Measurements from ENCODE around the gene C1QB. TPM values are rescaled to one million over a fixed set of nuclear protein-coding genes. Genes with fewer than 3 reads are reported as not detected.

Gene C1QB
- total RNA-seq, 1 experiment from 2014 or later, result not detected

GRCh38 chr1:22658385-22659163 is 5.5 kb downstream of the C1QB start:
- intact Hi-C loops (cut with micrococcal nuclease; ENCODE audit: unreplicated experiment), result no loop called here
- H3K4me3 Mint-ChIP-seq (ENCODE audit: low read depth, unreplicated experiment), result no peak overlapping the region
- DNase-seq, result no peak
- no peak overlapping the region for H3K27ac Mint-ChIP-seq (ENCODE audit: unreplicated experiment)
- peaks cover 99% of the 10 kb centered on the region for H3K27me3 Mint-ChIP-seq (ENCODE audit: unreplicated experiment)
- peak; percentile 25 for TF ChIP-seq CTCF (IDR thresholded peaks at IDR 0.05; ENCODE audit: unreplicated experiment)
- H3K9me3 Mint-ChIP-seq (ENCODE audit: low read depth, unreplicated experiment), result no peaks in the 10 kb centered on the region
- no peaks in the 10 kb centered on the region for H3K4me1 Mint-ChIP-seq (ENCODE audit: low read depth, unreplicated experiment)
- no TSS peak for BruUV-seq (replicated peaks)
- CTCF ChIA-PET, result no interaction called here
- H3K36me3 Mint-ChIP-seq (ENCODE audit: insufficient read depth, unreplicated experiment), result no peaks in the 10 kb centered on the region

GRCh38 chr1:22660716-22661241 is 7.7 kb downstream of the C1QB start:
- no peak for TF ChIP-seq CTCF (IDR thresholded peaks at IDR 0.05; ENCODE audit: unreplicated experiment)
- H3K36me3 Mint-ChIP-seq (ENCODE audit: insufficient read depth, unreplicated experiment), result no peaks in the 10 kb centered on the region

GRCh38 chr1:22661880-22662279 is 8.8 kb downstream of the C1QB start:
- TF ChIP-seq CTCF (IDR thresholded peaks at IDR 0.05; ENCODE audit: unreplicated experiment), result no peak
- H3K4me3 Mint-ChIP-seq (ENCODE audit: low read depth, unreplicated experiment), result no peak overlapping the region
- CTCF ChIA-PET, result no interaction called here
- no peak for DNase-seq
- no peaks in the 10 kb centered on the region for H3K4me1 Mint-ChIP-seq (ENCODE audit: low read depth, unreplicated experiment)
- H3K9me3 Mint-ChIP-seq (ENCODE audit: low read depth, unreplicated experiment), result no peaks in the 10 kb centered on the region
- H3K27ac Mint-ChIP-seq (ENCODE audit: unreplicated experiment), result no peak overlapping the region
- peaks cover 89% of the 10 kb centered on the region for H3K27me3 Mint-ChIP-seq (ENCODE audit: unreplicated experiment)
- H3K36me3 Mint-ChIP-seq (ENCODE audit: insufficient read depth, unreplicated experiment), result no peaks in the 10 kb centered on the region
- intact Hi-C loops (cut with micrococcal nuclease; ENCODE audit: unreplicated experiment), result no loop called here
- BruUV-seq (replicated peaks), result no TSS peak

More at GRCh38 chr1:22660716-22661241, 7.7 kb downstream of the C1QB start:
- H3K27ac Mint-ChIP-seq (ENCODE audit: unreplicated experiment), result no peak overlapping the region
- no peak for DNase-seq
- intact Hi-C loops (cut with micrococcal nuclease; ENCODE audit: unreplicated experiment), result no loop called here
- H3K4me3 Mint-ChIP-seq (ENCODE audit: low read depth, unreplicated experiment), result no peak overlapping the region
- no TSS peak for BruUV-seq (replicated peaks)
- CTCF ChIA-PET, result no interaction called here
- peaks cover 98% of the 10 kb centered on the region for H3K27me3 Mint-ChIP-seq (ENCODE audit: unreplicated experiment)
- H3K9me3 Mint-ChIP-seq (ENCODE audit: low read depth, unreplicated experiment), result no peaks in the 10 kb centered on the region
- H3K4me1 Mint-ChIP-seq (ENCODE audit: low read depth, unreplicated experiment), result no peaks in the 10 kb centered on the region

GRCh38 chr1:22662318-22662717 is 9.3 kb downstream of the C1QB start:
- Mint-ChIP-seq H3K4me1 (ENCODE audit: low read depth, unreplicated experiment) (no peaks in the 10 kb centered on the region), H3K27me3 (ENCODE audit: unreplicated experiment) (peaks cover 89% of the 10 kb centered on the region), H3K4me3 (ENCODE audit: low read depth, unreplicated experiment) (no peak overlapping the region), H3K27ac (ENCODE audit: unreplicated experiment) (no peak overlapping the region), H3K36me3 (ENCODE audit: insufficient read depth, unreplicated experiment) (no peaks in the 10 kb centered on the region), H3K9me3 (ENCODE audit: low read depth, unreplicated experiment) (no peaks in the 10 kb centered on the region)
- CTCF ChIA-PET, result no interaction called here
- no TSS peak for BruUV-seq (replicated peaks)
- peak; percentile 6 for DNase-seq
- no peak for TF ChIP-seq CTCF (IDR thresholded peaks at IDR 0.05; ENCODE audit: unreplicated experiment)
- intact Hi-C loops (cut with micrococcal nuclease; ENCODE audit: unreplicated experiment), result no loop called here

Measured in Calu3 (cell line).